NT2/D1 (cell line): ENCODE measurements around the gene EFCAB6.
A peak's percentile ranks its signal among the peaks of the same experiment; 100 is the strongest.

Experiments used
- DNase-seq: peaks from one replicate; pipeline ENCODE4 v3.0.0-alpha.2; 2011; ENCODE audit warnings: low read depth, low spot score
- H3K27me3 ChIP-seq: 2 replicates; pipeline ENCODE4 v1.6.0; 2011; ENCODE audit warnings: mild to moderate bottlenecking; ENCODE audit not compliant: insufficient read length, insufficient read depth
- H3K36me3 ChIP-seq: 2 replicates; pipeline ENCODE4 v1.6.1; 2011; ENCODE audit warnings: mild to moderate bottlenecking, low read length, mixed read lengths; ENCODE audit not compliant: insufficient read depth, insufficient read length
- H3K4me1 ChIP-seq: 2 replicates; pipeline ENCODE4 v1.5.1; 2011; ENCODE audit not compliant: insufficient read depth, insufficient read length
- H3K4me3 ChIP-seq: 2 replicates; pipeline ENCODE4 v1.5.1; 2011; ENCODE audit warnings: low read depth; ENCODE audit not compliant: insufficient read length
- H3K9ac ChIP-seq: 2 replicates; pipeline ENCODE4 v1.6.0; 2011; ENCODE audit warnings: low read depth; ENCODE audit not compliant: insufficient read length
- H3K9me3 ChIP-seq: 2 replicates; pipeline ENCODE4 v1.5.1; 2011; ENCODE audit warnings: mild to moderate bottlenecking, low read length; ENCODE audit not compliant: insufficient read depth
- SUZ12 ChIP-seq: IDR thresholded peaks from 2 replicates; pipeline ENCODE4 v1.6.1; 2011; ENCODE audit not compliant: insufficient read length, insufficient read depth; ENCODE audit errors: extremely low read depth
- YY1 ChIP-seq: IDR thresholded peaks from 2 replicates; pipeline ENCODE4 v1.6.1; 2011; ENCODE audit not compliant: insufficient read length, insufficient read depth
- ZNF274 ChIP-seq: IDR thresholded peaks from 2 replicates; pipeline ENCODE4 v1.6.1; 2011; ENCODE audit warnings: mild to moderate bottlenecking, low read depth, low read length

The EFCAB6 gene

GRCh38 chr22:43520632-43521039 lies 291.5 kb downstream of the EFCAB6 start:
- Histone ChIP-seq H3K9ac (no peak overlapping the region), H3K9me3 (no peaks in the 10 kb centered on the region), H3K27me3 (no peaks in the 10 kb centered on the region), H3K4me1 (peaks cover 4% of the 10 kb centered on the region), H3K36me3 (no peaks in the 10 kb centered on the region), H3K4me3 (no peak overlapping the region)
- no peak for TF ChIP-seq SUZ12
- no peak for TF ChIP-seq YY1
- no peak for TF ChIP-seq ZNF274
- DNase-seq, result no peak

GRCh38 chr22:43516996-43517635 lies 295.0 kb downstream of the EFCAB6 start:
- TF ChIP-seq SUZ12, result no peak
- TF ChIP-seq YY1, result no peak
- TF ChIP-seq ZNF274, result no peak
- no peaks in the 10 kb centered on the region for H3K9me3 ChIP-seq
- DNase-seq, result no peak
- no peaks in the 10 kb centered on the region for H3K36me3 ChIP-seq
- H3K4me3 ChIP-seq, result no peak overlapping the region
- peaks cover 4% of the 10 kb centered on the region for H3K4me1 ChIP-seq
- H3K9ac ChIP-seq, result no peak overlapping the region
- no peaks in the 10 kb centered on the region for H3K27me3 ChIP-seq

- no peak for TF ChIP-seq YY1
- no peak for TF ChIP-seq ZNF274
- no peak for TF ChIP-seq SUZ12
Observed at GRCh38 chr22:43516386-43516785, 295.7 kb downstream of the EFCAB6 start.

GRCh38 chr22:43515902-43516301 lies 296.2 kb downstream of the EFCAB6 start:
- no peaks in the 10 kb centered on the region for H3K36me3 ChIP-seq
- peaks cover 5% of the 10 kb centered on the region for H3K4me1 ChIP-seq
- TF ChIP-seq ZNF274 (no peak), YY1 (no peak), SUZ12 (no peak)
- H3K27me3 ChIP-seq, result no peaks in the 10 kb centered on the region
- no peak overlapping the region for H3K9ac ChIP-seq
- DNase-seq, result peak; percentile 9
- no peak overlapping the region for H3K4me3 ChIP-seq
- no peaks in the 10 kb centered on the region for H3K9me3 ChIP-seq

More at GRCh38 chr22:43516386-43516785, 295.7 kb downstream of the EFCAB6 start:
- H3K36me3 ChIP-seq, result no peaks in the 10 kb centered on the region
- no peaks in the 10 kb centered on the region for H3K27me3 ChIP-seq
- H3K9ac ChIP-seq, result no peak overlapping the region
- no peak overlapping the region for H3K4me3 ChIP-seq
- peaks cover 4% of the 10 kb centered on the region for H3K4me1 ChIP-seq
- no peaks in the 10 kb centered on the region for H3K9me3 ChIP-seq
- no peak for DNase-seq

GRCh38 chr22:43515411-43515810 lies 296.7 kb downstream of the EFCAB6 start:
- no peak overlapping the region for H3K9ac ChIP-seq
- no peak for DNase-seq
- H3K4me1 ChIP-seq, result peaks cover 9% of the 10 kb centered on the region
- no peaks in the 10 kb centered on the region for H3K27me3 ChIP-seq
- H3K9me3 ChIP-seq, result no peaks in the 10 kb centered on the region
- H3K36me3 ChIP-seq, result no peaks in the 10 kb centered on the region
- H3K4me3 ChIP-seq, result no peak overlapping the region
- no peak for TF ChIP-seq YY1

GRCh38 chr22:43514476-43515157 lies 297.5 kb downstream of the EFCAB6 start:
- TF ChIP-seq SUZ12 (no peak), YY1 (no peak), ZNF274 (no peak)
- Histone ChIP-seq H3K4me3 (no peak overlapping the region), H3K27me3 (no peaks in the 10 kb centered on the region), H3K9ac (no peak overlapping the region), H3K36me3 (no peaks in the 10 kb centered on the region), H3K9me3 (no peaks in the 10 kb centered on the region), H3K4me1 (peaks cover 9% of the 10 kb centered on the region)
- DNase-seq, result no peak

GRCh38 chr22:43512279-43512678 lies 299.8 kb downstream of the EFCAB6 start:
- no peaks in the 10 kb centered on the region for H3K27me3 ChIP-seq
- H3K9me3 ChIP-seq, result no peaks in the 10 kb centered on the region
- no peak for TF ChIP-seq YY1
- no peak for TF ChIP-seq ZNF274
- no peak for TF ChIP-seq SUZ12
- no peak for DNase-seq
- H3K36me3 ChIP-seq, result no peaks in the 10 kb centered on the region
- peaks cover 8% of the 10 kb centered on the region for H3K4me1 ChIP-seq
- no peak overlapping the region for H3K4me3 ChIP-seq
- no peak overlapping the region for H3K9ac ChIP-seq
